HG02970 (cell line): ENCODE measurements around the gene ZNF343.

Experiments
- ATAC-seq: cut with Tn5 transposase; IDR thresholded peaks from one replicate; pipeline ENCODE4 v1.9.1; 2021; ENCODE audit warnings: mild to moderate bottlenecking, moderate library complexity, moderate number of reproducible peaks; ENCODE audit not compliant: unreplicated experiment, low FRiP score

ZNF343 gene

DNA sequence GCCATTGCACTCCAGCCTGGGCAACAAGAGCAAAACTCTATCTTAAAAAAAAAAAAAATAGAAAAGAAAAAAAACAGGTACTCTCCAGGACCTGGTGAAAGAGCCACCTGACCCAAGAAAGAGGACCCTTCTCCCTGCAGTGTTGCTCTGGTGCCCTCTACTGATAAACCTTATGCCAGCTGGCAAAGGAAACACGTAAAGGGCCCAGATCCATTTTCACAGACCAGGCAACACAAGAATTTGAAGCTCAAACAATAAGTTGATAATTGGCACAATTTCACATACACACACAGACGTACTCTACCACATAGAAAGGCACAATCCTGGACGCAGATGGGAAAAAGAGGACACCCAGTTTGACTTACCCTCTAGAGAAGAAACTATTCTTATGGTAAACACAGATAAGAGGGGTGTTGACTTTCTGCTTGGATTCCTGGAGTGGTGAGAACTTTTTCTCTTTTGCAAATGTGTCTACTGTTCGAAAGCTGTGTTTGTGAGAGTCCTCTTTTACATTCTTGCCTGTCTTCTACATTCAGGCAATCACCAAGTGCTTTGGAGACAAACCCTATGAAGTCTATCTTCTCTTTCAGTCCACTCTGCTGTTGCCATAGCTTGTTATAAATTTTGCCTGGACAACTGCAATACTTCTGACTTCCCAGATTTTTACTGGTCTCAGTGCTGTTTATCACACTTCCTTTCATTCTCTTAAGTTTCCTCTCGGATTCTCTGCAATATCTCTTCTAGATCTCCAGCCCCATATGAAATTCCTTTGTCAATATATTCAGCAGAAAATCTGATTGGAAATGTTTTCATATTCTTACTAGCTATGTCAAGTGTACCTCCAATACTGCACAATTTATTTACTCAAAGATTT is 31.7 kb downstream of the ZNF343 start:
- ATAC-seq = no peak

DNA sequence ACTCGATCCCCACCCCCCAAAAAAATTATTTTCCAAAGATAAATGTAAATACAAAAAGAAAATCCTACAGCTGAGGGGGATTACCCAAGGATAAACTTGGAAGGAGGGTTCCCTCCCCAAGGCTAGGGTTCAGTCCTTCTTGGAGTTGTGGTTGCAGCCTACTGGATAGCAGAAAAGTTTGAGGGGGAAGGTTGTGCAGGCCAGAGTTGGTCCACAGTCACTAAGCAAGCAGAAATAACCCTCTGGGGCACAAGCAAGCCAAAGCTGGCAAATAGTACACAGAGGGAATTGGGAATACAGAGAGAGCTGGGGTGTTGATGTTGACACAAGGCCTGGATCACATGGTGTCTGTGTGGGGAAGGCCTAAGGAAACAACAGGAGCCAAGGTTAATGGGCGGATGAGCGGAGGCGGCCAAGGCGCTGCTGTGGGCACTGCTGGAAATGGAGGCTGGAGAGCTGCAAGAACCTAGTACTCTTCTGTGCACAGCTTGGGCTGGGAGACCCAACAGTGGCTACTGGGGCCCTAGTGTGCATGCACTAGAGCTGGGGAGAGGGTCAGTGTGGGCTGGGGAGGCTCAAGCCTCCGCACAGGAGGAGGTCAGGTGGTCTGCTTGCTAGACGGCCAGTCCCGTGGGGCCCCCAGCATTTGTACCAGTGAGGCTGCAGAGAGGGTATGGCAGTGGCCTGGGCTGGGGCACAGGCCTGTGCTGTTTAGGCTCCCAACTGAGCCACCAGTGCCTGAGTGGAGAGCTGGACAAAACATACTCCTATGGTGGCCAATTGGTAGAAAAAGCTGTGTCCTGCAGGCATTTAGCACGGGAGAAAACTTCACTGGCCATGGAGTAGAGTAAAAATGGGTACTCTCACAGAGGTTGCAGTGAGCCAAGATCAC is 32.6 kb downstream of the ZNF343 start:
- no peak for ATAC-seq

DNA sequence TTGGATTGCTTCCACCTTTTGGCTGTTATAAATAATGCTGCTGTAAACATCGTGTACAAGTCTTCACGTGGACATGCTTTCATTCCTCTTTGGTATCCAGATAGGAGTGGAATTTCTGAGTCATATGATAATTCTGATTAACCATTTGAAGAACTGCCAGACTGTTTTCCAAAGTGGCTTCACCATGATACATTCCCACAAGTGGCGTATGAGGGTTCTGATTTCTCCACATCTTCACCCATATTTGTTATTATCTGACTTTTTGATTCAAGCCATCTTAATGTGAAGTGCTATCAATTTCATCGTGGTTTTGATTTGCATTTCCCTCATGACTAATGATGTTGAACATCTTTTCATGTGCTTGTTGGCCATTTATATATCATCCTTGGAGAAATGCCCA is 35.2 kb downstream of the ZNF343 start:
- ATAC-seq = no peak

DNA sequence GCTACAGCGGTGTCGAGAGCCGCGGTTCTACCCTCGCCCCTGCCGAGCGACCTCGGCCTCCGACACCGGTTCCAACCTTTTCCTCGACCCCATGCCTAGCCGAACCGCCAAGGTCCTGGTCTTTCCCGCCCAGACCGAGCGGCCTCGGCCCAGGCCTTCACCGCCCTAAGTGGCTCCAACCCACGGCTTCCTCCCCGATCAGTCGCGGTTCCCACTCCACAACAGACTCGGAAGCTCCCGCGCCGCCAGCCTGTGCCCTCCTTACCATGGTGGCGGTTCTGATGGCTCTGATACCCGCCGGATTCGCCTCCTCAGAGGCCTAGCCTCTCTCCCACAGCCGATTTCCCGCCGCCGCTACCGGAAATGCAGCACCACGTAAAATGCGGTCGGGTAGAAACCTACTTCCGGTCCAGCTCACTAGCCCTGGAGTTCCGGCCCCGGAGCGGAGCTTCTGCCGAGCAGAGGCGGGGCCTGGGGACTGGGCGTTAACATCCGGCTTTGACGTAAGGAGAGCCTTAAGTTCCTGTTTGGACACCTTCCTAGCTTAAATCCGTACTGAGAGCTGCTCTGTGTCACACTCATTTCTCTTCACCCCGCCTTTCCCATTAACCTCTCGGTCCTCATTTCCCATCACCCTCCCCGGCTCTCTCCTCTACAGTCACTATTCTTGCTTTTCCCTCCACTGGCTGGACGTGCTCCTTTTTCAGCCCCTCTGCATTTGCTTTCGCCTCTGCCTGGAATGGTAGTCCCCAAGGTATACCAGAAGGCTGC is 38.1 kb downstream of the ZNF343 start, which contains the start of gene SNRPB:
Gene SNRPB, minus strand, starts transcription at position 367 of the 771 bp plus-strand sequence. Its CDS starts 99 bp downstream, at position 268.
- ATAC-seq = peak; percentile 93

DNA sequence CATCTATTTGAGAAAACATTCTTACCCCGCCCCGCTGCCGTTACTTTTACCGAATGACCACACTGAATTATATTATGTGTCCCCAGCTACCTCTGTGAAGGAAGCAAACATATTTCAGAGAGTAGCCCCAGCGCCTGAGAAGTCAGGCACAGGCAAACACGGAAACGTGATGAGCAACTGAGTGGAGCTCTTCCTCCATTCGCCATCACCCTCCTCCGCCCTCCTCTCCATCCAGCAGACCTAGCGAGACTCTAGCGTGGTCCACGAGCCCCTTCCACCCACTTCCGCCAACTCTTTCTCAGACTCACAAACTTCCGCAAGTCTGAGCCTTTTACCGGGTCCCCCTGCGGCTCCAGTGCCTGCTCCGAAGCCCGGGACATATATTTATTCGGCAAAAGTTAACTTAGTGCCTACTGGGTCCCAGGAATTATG is 38.7 kb downstream of the ZNF343 start:
- ATAC-seq = peak; percentile 32

DNA sequence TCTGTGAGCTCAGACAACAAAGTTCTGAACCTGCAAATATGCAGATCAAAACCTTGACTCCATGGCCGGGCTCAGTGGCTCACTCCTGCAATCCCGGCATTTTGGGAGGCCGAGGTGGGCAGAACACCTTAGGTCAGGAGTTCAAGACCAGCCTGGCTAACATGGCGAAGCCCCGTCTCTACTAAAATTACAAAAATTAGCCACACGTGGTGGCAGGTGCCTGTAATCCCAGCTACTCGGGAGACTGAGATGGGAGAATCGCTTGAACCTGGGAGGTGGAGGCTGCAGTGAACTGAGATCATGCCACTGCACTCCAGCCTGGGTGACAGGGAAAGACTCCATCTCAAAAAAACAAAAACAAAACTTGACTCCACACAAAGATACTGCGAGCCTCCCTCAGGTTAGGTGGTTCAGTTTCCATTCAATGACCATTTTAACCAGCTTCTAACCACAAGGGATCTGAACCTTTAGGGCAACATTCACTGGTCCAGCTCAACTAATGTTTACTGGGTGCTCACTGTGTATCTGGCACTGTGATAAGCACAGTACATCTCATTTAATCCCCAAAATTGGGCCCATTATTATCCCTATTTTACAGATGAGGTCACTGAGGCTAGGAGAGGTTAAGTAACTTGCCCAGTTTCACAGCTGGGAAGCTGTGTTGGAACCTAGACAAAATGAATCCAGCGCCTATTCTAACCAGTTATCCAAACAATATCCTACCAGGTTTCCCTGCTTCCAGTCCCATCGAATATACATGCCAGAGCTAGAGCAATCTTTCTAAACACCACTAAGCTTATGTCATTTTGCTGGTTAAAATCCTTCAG is 39.9 kb downstream of the ZNF343 start:
- ATAC-seq = no peak

DNA sequence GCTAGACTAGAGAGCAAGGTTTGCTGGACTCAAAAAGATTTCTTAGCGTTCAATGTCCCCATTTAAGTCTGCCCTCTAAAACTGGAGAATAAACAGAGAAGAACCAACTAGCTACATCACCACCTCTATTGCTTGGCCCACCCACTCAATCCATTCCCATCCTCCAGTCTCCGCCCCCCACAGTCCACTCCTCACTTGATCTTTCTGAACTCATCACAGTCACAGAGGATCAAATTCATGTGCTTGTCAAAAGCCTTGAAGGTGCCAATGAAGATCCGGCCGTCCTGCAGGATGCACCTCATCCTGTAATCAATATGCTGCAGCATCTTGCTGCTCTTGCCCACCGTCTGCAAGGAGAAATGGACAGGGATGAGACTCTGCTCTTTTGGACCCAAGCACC is 41.3 kb downstream of the ZNF343 start:
- ATAC-seq = no peak

DNA sequence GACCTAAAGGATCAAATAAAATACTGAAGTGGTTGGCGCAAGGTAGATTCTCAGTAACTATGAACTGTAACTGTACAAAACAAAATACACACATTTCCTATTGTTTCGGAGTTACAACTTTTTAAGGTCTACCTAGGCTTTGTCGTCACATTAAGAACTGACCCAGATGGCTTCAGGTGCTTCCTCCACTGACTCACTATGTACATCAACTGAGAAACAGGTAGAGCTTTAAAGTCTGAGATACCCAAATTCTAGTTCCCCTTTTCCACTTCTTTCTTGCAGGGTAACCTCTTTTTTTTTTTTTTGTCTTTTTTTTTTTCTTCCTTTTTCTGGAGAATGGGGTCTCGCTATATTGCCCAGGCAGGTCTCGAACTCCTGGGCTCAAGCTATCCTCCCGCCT is 43.6 kb downstream of the ZNF343 start:
- no peak for ATAC-seq

DNA sequence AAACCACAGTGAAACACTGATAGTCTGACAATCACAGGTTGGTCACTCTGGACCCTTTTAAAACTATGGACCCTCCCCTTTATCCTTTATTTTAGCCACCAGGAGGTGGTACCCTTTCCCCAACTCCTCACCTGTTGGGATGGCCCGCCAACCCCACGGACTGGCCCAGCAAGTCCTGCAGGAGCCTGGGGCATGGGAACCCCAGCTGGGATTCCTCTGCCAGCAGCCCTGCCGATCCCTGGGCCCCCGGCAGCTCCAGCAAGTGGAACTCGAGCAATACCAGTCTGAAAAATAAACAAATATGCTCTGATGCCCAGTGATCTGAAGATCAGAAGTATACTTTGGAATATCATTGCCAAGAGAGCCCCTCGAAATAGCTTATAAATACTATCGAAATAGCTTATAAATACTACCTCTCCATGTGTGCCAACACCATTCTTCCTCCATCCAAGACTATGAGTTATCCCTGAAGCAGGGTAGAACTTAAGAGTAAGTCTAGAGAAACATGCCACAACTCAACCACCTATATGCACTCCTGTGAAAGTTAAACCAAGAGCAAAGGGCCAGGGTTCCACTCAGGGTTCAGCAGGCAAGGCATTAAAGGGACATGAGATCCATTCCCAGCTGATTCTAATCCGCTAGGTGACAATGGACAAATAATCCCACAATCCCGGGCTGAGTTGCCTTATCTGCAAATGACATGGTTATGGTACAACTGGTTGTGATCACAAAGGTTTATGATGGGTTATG is 44.9 kb downstream of the ZNF343 start:
- ATAC-seq = no peak

DNA sequence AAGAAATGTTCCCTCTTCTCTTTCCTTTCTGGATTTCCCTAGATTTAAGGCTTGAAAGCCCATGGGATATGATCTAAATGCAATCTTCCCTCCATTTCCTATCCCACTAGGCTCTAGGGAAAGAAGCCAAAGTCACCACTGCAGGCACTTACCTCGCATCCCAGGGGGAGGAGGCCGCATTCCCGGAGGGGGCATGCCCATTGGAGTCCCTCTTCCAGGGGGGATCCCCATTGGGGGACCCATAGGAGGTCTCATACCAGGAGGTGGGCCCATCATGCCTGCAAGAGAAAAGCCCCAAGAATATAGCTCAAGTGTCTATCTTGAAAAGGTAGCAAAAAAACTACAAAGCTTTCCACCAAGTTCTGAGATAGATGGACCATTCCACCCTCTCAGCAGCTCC is 46.2 kb downstream of the ZNF343 start:
- ATAC-seq = no peak

DNA sequence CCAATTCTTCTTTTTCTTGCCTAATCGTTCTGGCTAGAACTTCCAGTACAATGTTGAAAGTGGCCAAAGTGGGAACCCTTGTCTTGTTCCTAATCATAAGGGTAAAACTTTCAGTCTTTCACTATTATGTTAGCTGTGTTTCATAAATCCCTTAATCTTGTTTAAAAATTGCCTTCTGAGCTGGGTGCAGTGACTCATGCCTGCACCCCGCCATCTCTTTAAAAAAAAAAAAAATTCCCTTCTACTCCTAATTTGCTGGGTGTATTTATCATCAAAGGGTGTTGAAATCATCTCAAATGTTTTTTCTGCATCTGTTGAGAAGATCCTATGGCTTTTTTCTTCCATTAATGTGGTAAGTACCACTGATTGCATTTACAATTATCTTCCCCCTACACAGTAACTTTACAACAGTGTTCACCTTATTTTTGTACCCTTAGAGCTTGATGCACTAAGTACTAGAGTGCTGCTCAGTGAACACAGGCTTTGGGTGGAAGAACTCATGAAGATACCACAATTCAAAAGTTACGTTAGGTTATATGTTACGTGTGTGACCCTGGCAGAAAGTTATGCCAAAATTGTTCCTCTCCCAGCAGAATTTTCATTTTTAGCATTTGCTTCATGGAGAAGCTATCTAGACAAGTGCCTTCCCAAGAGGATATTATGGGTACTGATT is 47.8 kb downstream of the ZNF343 start:
- ATAC-seq = no peak

DNA sequence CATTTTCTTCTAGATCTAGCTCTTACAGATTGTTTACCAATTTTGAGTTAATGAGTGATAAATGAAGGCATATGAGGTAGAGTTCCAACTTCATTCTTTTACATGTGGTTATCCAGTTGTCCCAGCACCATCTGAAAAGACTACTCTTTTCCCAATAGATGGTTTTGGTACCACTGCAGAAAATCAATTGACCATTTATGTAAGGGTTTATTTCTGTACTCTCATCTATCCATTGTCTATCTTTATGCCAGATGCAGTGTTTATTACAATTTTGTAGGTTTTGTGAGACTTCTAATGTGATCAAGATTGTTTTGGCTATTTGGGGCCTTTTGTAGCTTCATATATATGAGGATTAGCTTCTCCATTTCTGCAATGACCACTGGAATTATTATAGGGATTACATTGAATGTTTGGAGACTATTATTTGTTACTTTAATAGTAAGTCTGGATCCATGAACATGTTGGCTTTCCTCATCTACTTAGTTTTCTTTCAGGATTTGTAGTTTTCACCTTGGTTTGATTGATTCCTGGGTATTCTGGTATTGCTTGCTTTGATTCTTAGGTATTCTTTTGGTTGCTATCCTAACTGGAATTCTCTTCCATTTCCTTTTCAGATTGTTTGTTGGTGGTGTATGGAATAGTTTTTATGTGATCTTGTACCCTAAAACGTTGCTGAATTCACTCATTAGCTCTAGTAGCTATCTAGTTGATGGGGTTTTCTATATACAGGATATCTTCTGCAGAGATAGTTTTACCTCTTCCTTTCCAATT is 48.5 kb downstream of the ZNF343 start:
- no peak for ATAC-seq

DNA sequence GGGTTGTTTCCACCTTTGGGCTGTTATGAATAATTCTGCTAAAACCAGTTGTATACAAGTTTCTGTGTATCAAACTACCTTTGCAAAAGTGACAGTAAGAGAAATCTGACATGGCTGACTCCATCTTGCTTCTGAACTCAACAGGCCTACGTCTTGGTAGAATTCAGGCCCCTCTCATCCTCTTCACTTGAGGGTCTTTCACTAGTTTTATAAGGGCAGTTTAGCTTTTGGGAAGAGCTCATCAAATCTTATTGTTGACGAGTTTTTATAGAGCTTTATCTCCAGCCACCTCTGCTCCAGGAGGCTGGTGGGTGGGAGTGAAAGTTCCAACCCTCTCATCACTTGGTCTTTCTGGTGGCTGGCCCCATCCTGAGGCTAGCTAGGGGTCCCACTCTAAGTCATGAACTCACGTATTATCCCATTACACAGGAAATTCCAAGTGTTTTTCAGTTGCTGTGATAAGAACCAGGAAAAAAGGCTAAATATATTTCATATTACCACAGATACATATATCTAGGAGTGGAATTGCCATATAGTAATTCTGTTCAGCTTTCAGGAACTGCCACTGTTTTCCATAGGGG is 49.7 kb downstream of the ZNF343 start:
- ATAC-seq = no peak

DNA sequence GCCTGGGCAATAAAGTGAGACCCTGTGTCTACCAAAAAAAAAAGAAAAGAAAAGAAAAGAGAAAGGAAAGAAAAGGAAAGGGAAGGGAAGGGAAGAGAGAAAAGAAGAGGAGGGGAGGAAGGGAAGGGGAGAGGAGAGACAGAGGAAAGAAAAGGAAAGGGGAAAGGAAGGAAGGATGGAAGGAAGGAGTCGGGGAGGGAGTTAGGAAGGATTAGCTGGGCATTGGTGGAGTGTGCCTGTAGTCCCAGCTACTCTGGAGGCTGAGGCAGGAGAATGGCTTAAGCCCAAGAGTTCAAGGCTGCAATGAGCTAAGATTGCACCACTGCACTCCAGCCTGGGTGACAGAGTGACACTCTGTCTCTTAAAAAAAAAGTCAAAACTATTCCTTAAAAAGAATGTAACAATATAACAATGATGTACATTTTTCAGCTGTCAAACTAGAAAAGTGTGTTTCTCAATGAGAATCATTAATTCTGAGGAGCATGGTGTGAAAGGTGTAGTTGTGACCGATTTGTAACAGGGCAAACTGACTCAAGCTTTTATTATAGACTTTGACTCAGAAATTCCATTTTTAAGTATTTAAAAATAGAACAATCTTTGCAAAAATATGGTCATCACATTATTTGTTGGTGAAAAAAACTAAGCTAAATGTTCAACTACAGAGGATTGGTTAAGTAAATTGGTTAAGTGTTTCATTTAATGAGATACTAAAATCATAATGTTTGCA is 52.8 kb downstream of the ZNF343 start:
- no peak for ATAC-seq

DNA sequence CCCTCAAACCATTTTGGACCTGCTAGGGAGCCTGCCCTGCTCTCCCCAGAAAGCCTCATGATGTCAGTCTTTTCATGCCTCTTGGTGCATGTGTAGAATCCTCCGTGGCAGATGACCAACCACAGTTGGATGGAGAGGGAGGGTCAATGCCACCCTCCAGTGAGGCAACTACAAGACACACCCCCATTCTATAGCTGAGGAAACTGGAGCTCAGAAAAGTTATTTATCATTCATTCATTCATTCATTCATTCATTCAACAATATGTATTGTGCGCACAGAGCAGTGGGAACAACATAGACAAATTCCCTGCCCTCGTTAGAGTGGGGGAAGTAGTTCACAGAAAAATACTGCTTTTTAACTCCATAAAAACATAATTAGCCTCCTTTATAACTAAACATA is 54.9 kb downstream of the ZNF343 start:
- no peak for ATAC-seq

DNA sequence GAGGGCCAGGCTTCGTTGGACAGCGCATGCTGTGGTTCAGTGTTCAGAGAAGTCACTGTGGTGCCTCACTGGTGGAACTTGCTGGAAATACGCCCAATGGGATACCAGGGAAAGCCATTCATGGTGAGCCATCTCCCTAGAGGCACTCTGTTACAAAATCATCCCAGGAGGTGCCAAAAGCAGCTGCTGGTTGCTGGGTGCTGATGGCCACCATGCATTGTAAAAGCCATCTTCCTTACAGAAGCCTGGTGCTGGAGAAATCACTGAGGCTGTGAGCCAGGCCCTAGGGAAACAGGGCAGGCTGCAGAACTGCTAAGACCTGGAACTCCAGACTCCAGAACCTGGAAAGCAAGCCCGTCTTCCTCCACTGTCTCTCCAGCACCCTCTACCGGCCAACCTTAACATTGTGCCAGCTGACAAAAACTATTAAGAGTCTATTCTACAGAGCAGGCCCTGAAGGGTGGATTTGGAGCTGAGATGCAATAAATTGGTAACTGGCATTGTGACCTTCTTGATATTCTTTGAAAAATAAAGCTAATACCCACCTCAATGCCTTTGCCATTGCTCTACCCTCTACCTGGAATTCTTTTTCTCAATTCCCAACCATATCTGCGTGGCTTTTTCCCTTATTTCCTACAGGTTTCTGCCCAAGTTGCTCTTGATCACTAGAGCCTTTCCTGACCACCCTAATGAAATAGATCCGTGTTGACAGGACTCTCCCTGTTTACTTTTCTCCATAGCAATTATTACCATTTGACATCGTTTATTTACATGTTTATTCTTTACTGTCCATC is 56.6 kb downstream of the ZNF343 start:
- no peak for ATAC-seq
